NOMO-1 treated with DMSO at 0.1 percent for 48 hours (cell line): ENCODE data around the gene WDSUB1.

Source experiments
- DNase-seq: peaks from one replicate; lab custom pipeline; 2025; ENCODE audit not compliant: unreplicated experiment; lab: John Stamatoyannopoulos, UW

WDSUB1 gene

GRCh38 chr2:159285929-159286708 is at the start of gene WDSUB1:
Gene WDSUB1, minus strand, starts transcription at chr2:159286703. Its CDS starts 3,634 bp downstream, at chr2:159283069.
- peak; percentile 19 for DNase-seq

GRCh38 chr2:159326569-159327255 is 40.2 kb upstream of the WDSUB1 start:
- DNase-seq = peak; percentile 79

- no peak for DNase-seq
Measured at GRCh38 chr2:159322419-159322818, 35.9 kb upstream of the WDSUB1 start.

GRCh38 chr2:159317392-159318088 is 31.0 kb upstream of the WDSUB1 start:
- no peak for DNase-seq

GRCh38 chr2:159307942-159308341 is 21.4 kb upstream of the WDSUB1 start:
- DNase-seq = no peak

- DNase-seq = no peak
Measured at GRCh38 chr2:159300586-159300985, 14.1 kb upstream of the WDSUB1 start.

GRCh38 chr2:159298967-159299366 is 12.5 kb upstream of the WDSUB1 start:
- no peak for DNase-seq

- no peak for DNase-seq
Measured at GRCh38 chr2:159297042-159297707, 10.7 kb upstream of the WDSUB1 start.

GRCh38 chr2:159292157-159292556 is 5.7 kb upstream of the WDSUB1 start:
- no peak for DNase-seq

GRCh38 chr2:159290289-159290907 is 3.9 kb upstream of the WDSUB1 start:
- peak; percentile 61 for DNase-seq

- DNase-seq = no peak
Measured at GRCh38 chr2:159287733-159288132, 1.2 kb upstream of the WDSUB1 start.

GRCh38 chr2:159286709-159287441 is 372 bp upstream of the WDSUB1 start:
- DNase-seq = peak; percentile 95

GRCh38 chr2:159285433-159285832 is 1.1 kb downstream of the WDSUB1 start:
- DNase-seq = no peak

GRCh38 chr2:159283529-159283928 is 3.0 kb downstream of the WDSUB1 start:
- DNase-seq = no peak

GRCh38 chr2:159281002-159281401 is 5.5 kb downstream of the WDSUB1 start:
- DNase-seq = no peak

GRCh38 chr2:159279700-159280099 is 6.8 kb downstream of the WDSUB1 start:
- DNase-seq = no peak

GRCh38 chr2:159275111-159275510 is 11.4 kb downstream of the WDSUB1 start:
- DNase-seq = no peak

GRCh38 chr2:159272156-159272555 is 14.3 kb downstream of the WDSUB1 start:
- DNase-seq = no peak

GRCh38 chr2:159270744-159271379 is 15.6 kb downstream of the WDSUB1 start:
- no peak for DNase-seq

GRCh38 chr2:159267921-159268320 is 18.6 kb downstream of the WDSUB1 start:
- DNase-seq = no peak
